Motor neuron (in vitro differentiated cells): ENCODE results near the gene GPSM1. TPM values are rescaled to one million over a fixed set of nuclear protein-coding genes. Genes with fewer than 3 reads are reported as not detected.
"Not testable (repeated sequence)": the region's sequence is repeated elsewhere in the genome, so short reads cannot be mapped to it uniquely, and the experiment has no call there.

Experiments
- ATAC-seq, 8 experiments: fragments of 200-7000 bp; cut with Tn5 transposase; replicated peaks in 6 of 8; 2 replicates each; pipeline ENCODE4 v1.8.0; 2021; ENCODE audit warnings: mild to moderate bottlenecking in 8 of 8, moderate library complexity in 8 of 8
- H3K27ac ChIP-seq, 2 donors: fragments of 250-450 bp; sonication (Bioruptor Pico); 2 replicates each; pipeline ENCODE4 v1.9.0; 2021; ENCODE audit warnings: antibody characterized with exemption in 2 of 2, mild to moderate bottlenecking in 2 of 2, moderate library complexity in 1 of 2
- H3K4me1 ChIP-seq, 2 donors: fragments of 250-450 bp; sonication (Bioruptor Pico); replicated peaks in 1 of 2; 2 replicates each; pipeline ENCODE4 v1.6.1; 2021; ENCODE audit warnings: antibody characterized with exemption in 2 of 2, mild to moderate bottlenecking in 2 of 2, moderate library complexity in 1 of 2
- H3K4me3 ChIP-seq, 5 donors: fragments of 250-450 bp; sonication (Bioruptor Pico); 2 replicates each; pipeline ENCODE4 v1.9.0; 2021; ENCODE audit warnings: antibody characterized with exemption in 5 of 5, mild to moderate bottlenecking in 5 of 5, moderate library complexity in 4 of 5
- WGBS, 10 experiments: fragments of 450-650 bp; shearing (Covaris generic); methylation state at CpG; one replicate each; pipeline ENCODE4 v1.0.0; 2022; 5-methylcytosine and 5-hydroxymethylcytosine counted together
- in situ Hi-C, 9 experiments: fragments of 400-800 bp; cut with MboI; loops; one replicate each; pipeline ENCODE4 v1.15.0; 2021; ENCODE audit warnings: low sequenced_read_pairs in 9 of 9, low pct_unique_long_range_greater_than_20kb in 2 of 9; ENCODE audit not compliant: unreplicated experiment in 9 of 9
- total RNA-seq, 8 experiments: library from RNA; unstranded; fragments of 300-600 nt; gene quantifications; 2 replicates each; pipeline versions ENCODE4 v1.2.3 to v1.2.4, GENCODE V29; 2022

GPSM1 gene
- total RNA-seq, 8 experiments from 2014 or later = 10.3 to 40.8 (median 28.9) TPM

GRCh38 chr9:136405481-136405880 lies 78.1 kb downstream of the GPSM1 start:
- in situ Hi-C loops = no loop called here
- Histone ChIP-seq H3K27ac (no peak overlapping the region), H3K4me1 (peaks cover 9 to 11% of the 10 kb centered on the region in 2 donors), H3K4me3 (no peak overlapping the region)
- 20 to 100% (median 67%) methylated on average over 1 to 6 of the region's 7 CpGs; no CpG with 5 or more reads in 1 of the 10 experiments for WGBS, 10 experiments
- ATAC-seq = no peak

GRCh38 chr9:136405904-136406303 lies 78.6 kb downstream of the GPSM1 start:
- ATAC-seq, in situ Hi-C loops, H3K4me3 ChIP-seq, H3K27ac ChIP-seq, H3K4me1 ChIP-seq: not testable (repeated sequence)
- WGBS, 10 experiments = 95 to 100% (median 100%) methylated on average over 2 to 7 of the region's 10 CpGs; no CpG with 5 or more reads in 7 of the 10 experiments

GRCh38 chr9:136407061-136407460 lies 79.7 kb downstream of the GPSM1 start:
- peaks cover 12 to 14% of the 10 kb centered on the region in 2 donors for H3K4me1 ChIP-seq
- WGBS, 10 experiments = 93 to 100% (median 96%) methylated on average over 5 to 16 of the region's 28 CpGs; no CpG with 5 or more reads in 7 of the 10 experiments
- ATAC-seq, H3K4me3 ChIP-seq, H3K27ac ChIP-seq, in situ Hi-C loops: not testable (repeated sequence)

- WGBS, 10 experiments = 90 to 100% (median 100%) methylated on average over 1 to 5 of the region's 7 CpGs; no CpG with 5 or more reads in 6 of the 10 experiments
- in situ Hi-C loops = no loop called here
- H3K4me3 ChIP-seq = no peak overlapping the region
- no peak overlapping the region for H3K27ac ChIP-seq
- peaks cover 12 to 14% of the 10 kb centered on the region in 2 donors for H3K4me1 ChIP-seq
- no peak for ATAC-seq
These were observed 80.6 kb downstream of the GPSM1 start for GRCh38 chr9:136407911-136408310.

Other genes starting within 250 kb of the GPSM1 start
- gene NACC2, start 232.2 kb upstream of the GPSM1 start, total RNA-seq = 10 to 100 TPM in 4 of 8 experiments, 1 to 10 TPM in 4; 3.8 to 43.0 (median 16.7) TPM
- 10 to 100 TPM; 11.3 to 37.9 (median 21.0) TPM for gene TMEM250, start 208.7 kb upstream of the GPSM1 start, total RNA-seq
- gene LHX3, start 122.4 kb upstream of the GPSM1 start, total RNA-seq = 1 to 10 TPM in 4 of 8 experiments, under 1 TPM in 3, not detected in 1; 0.18 to 9.9 (median 3.8) TPM
- 10 to 100 TPM; 10.3 to 17.8 (median 15.1) TPM for gene QSOX2, start 81.7 kb upstream of the GPSM1 start, total RNA-seq
- 1 to 10 TPM in 1 of 8 experiments, under 1 TPM in 7; 0.07 to 1.2 (median 0.19) TPM for gene CCDC187, start 23.4 kb upstream of the GPSM1 start, total RNA-seq
- gene DNLZ, start 36.2 kb downstream of the GPSM1 start, total RNA-seq = 10 to 100 TPM in 7 of 8 experiments, 1 to 10 TPM in 1; 6.8 to 17.3 (median 13.5) TPM
- gene CARD9, start 46.1 kb downstream of the GPSM1 start, total RNA-seq = 1 to 10 TPM in 5 of 8 experiments, under 1 TPM in 3; 0.46 to 3.5 (median 1.9) TPM
- 10 to 100 TPM in 2 of 8 experiments, 1 to 10 TPM in 6; 4.0 to 14.1 (median 7.3) TPM for gene SNAPC4, start 72.6 kb downstream of the GPSM1 start, total RNA-seq
- gene ENTR1, start 83.1 kb downstream of the GPSM1 start, total RNA-seq = 10 to 100 TPM; 15.9 to 97.7 (median 29.6) TPM
- gene PMPCA, start 83.1 kb downstream of the GPSM1 start, total RNA-seq = 100 to 1,000 TPM in 1 of 8 experiments, 10 to 100 TPM in 7; 29.4 to 101 (median 46.4) TPM
- 10 to 100 TPM in 2 of 8 experiments, 1 to 10 TPM in 6; 4.5 to 11.1 (median 8.6) TPM for gene INPP5E, start 112.3 kb downstream of the GPSM1 start, total RNA-seq
- gene SEC16A, start 155.5 kb downstream of the GPSM1 start, total RNA-seq = 10 to 100 TPM; 21.8 to 59.1 (median 35.0) TPM
- gene NOTCH1, start 218.5 kb downstream of the GPSM1 start, total RNA-seq = 10 to 100 TPM in 7 of 8 experiments, 1 to 10 TPM in 1; 4.9 to 57.7 (median 17.6) TPM